ENCODE measurements around the gene ARRDC3. TPM values are rescaled to one million over a fixed set of nuclear protein-coding genes. Genes with fewer than 3 reads are reported as not detected.

ARRDC3 gene
- total and polyA plus RNA-seq, 2 of the 8 experiments (the other 6 are each of a cell fraction or from before 2014, with no cell fraction given), result 2.9 to 5.7 TPM

DNA sequence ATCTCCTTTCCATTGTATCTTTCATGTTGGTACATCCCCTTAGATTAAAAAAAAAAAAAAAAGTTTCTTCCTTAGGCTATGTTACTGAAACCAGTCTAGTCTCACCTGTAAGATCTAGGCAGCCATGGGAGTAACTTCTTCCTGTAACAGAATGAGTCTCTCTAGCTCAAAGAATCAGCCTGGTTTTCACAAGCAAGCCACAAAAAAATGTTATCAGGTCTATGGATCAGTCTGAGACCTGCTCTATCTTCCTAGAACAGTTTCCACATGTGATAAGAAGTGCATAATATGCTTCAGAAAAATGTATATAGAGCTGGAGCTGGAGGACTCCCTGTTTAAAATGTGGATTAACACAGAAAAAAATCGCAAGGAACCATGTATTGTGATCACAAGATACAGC lies 53.8 kb downstream of the ARRDC3 start:
- Histone ChIP-seq H3K27me3 (replicated peaks in 1 of 4; ENCODE audit: control insufficient read depth in 3 of 4, extremely low read depth in 1 of 4, insufficient read depth in 3 of 4, low read length in 3 of 4) (no peaks in the 10 kb centered on the region), H3K23me2 (ENCODE audit: low read depth, low read length) (no peaks in the 10 kb centered on the region), H4K8ac (ENCODE audit: extremely low read depth, insufficient read depth, low read length) (no peak overlapping the region), H3K9ac (replicated peaks in 1 of 4; ENCODE audit: extremely low read depth in 1 of 4, low read depth in 3 of 4, low read length in 3 of 4) (no peak overlapping the region), H4K5ac (ENCODE audit: insufficient read length, low read depth, low read length) (no peak overlapping the region), H3K79me1 (ENCODE audit: low read depth, low read length) (no peaks in the 10 kb centered on the region), H3K4ac (replicated peaks; ENCODE audit: insufficient read length, low read depth, low read length) (no peak overlapping the region), H2AK5ac (ENCODE audit: low read depth, low read length) (no peak overlapping the region), H2BK12ac (ENCODE audit: low read depth, low read length) (no peak overlapping the region), H4K20me1 (replicated peaks in 1 of 2; ENCODE audit: control insufficient read depth in 1 of 2, insufficient read depth in 2 of 2, low read length in 2 of 2) (no peaks in the 10 kb centered on the region), H3K4me2 (ENCODE audit: insufficient read depth in 1 of 2, low read depth in 2 of 2, low read length in 2 of 2) (no peak overlapping the region), H3K18ac (ENCODE audit: extremely low read depth, low read length) (no peak overlapping the region), H3K9me3 (ENCODE audit: insufficient read depth in 2 of 2, low read depth in 1 of 2, low read length in 1 of 2) (no peaks in the 10 kb centered on the region), H4K91ac (replicated peaks; ENCODE audit: insufficient read length, low read length) (no peak overlapping the region), H3K56ac (replicated peaks; ENCODE audit: insufficient read length, low read depth, low read length) (no peak overlapping the region), H3K79me2 (ENCODE audit: control insufficient read depth in 1 of 2, insufficient read depth in 2 of 2, low read length in 2 of 2) (no peaks in the 10 kb centered on the region), H2AFZ (ENCODE audit: low read length) (peak overlapping the region; percentile 97), H2BK15ac (ENCODE audit: low read length) (no peak overlapping the region), H2BK20ac (ENCODE audit: low read length) (no peak overlapping the region), H3K23ac (ENCODE audit: insufficient read length) (no peak overlapping the region), H3K36me3 (ENCODE audit: control insufficient read depth in 2 of 4, insufficient read depth in 4 of 4, low read length in 3 of 4) (no peaks in the 10 kb centered on the region), H3K14ac (ENCODE audit: insufficient read length) (no peak overlapping the region), H3K27ac (ENCODE audit: low read depth, low read length) (no peak overlapping the region), H3K4me1 (replicated peaks in 1 of 4; ENCODE audit: control insufficient read depth in 3 of 4, insufficient read depth in 4 of 4, low read length in 3 of 4) (peaks cover 0 to 7% (median 2%) of the 10 kb centered on the region in 4 experiments; a peak in 3 of 7 replicates), H2BK5ac (ENCODE audit: low read depth, low read length) (no peak overlapping the region), H2BK120ac (replicated peaks; ENCODE audit: low read depth, low read length) (no peak overlapping the region), H3K4me3 (ENCODE audit: extremely low read depth in 1 of 4, insufficient read depth in 2 of 4, low read depth in 3 of 4, low read length in 4 of 4) (no peak overlapping the region)
- 88% methylated on average over 1 of the region's 1 CpG; no CpG with 5 or more reads in 1 of the 2 experiments for WGBS, 2 experiments (ENCODE audit: extremely low coverage in 1 of 2, insufficient coverage in 1 of 2, insufficient read length in 1 of 2, insufficient replicate concordance in 2 of 2, low coverage in 1 of 2, low lambda C conversion rate in 2 of 2, missing lambda C conversion rate in 1 of 2)
- DNase-seq (ENCODE audit: low read depth in 1 of 2, low spot score in 2 of 2), result no peak
- ChIA-PET CTCF (ENCODE audit: partially characterized antibody) (interaction anchor here (0.6 to 2.0 kb wide), 4 partner anchors 23 to 55 kb away, joined by 3 to 6 read pairs (median 4); no protein-coding TSS in a partner anchor), POLR2A (ENCODE audit: partially characterized antibody) (interaction anchor here (0.7 kb wide), 2 partner anchors 52 to 148 kb away, joined by 3 to 5 read pairs; no protein-coding TSS in a partner anchor)
- no peak for FAIRE-seq
- TF ChIP-seq SIX5 (IDR thresholded peaks at IDR 0.05; ENCODE audit: low read depth, low read length) (no peak), E2F6 (IDR thresholded peaks at IDR 0.05) (no peak), CBX8 (IDR thresholded peaks at IDR 0.05; ENCODE audit: borderline replicate concordance, low read depth, low read length) (no peak)
